NB4 (cell line): Measurements from ENCODE around the gene LRRC72.

Source experiments
- DNase-seq: peaks from one replicate; pipeline ENCODE4 v3.0.0; 2010; ENCODE audit warnings: low read depth
- H3K4me3 ChIP-seq: one replicate; pipeline ENCODE4 v1.5.1; 2011; ENCODE audit warnings: mild to moderate bottlenecking, low read depth, low read length, moderate library complexity
- MYC ChIP-seq: IDR thresholded peaks from 2 replicates; pipeline ENCODE4 v1.6.1; 2011; ENCODE audit warnings: low read depth, low read length
- POLR2A ChIP-seq: IDR thresholded peaks from 2 replicates; pipeline ENCODE4 v1.6.1; 2011; ENCODE audit warnings: mild to moderate bottlenecking; ENCODE audit not compliant: insufficient read length; ENCODE audit errors: extremely low read depth
- TF ChIP-seq, protein P1 (sequence below): IDR thresholded peaks from one replicate; pipeline ENCODE4 v1.5.1; 2012; ENCODE audit warnings: low read depth, low read length
- TF ChIP-seq, protein P2 (sequence below): IDR thresholded peaks from 2 replicates; pipeline ENCODE4 v1.6.1; 2011; ENCODE audit warnings: low read depth, low read length

The LRRC72 gene

DNA sequence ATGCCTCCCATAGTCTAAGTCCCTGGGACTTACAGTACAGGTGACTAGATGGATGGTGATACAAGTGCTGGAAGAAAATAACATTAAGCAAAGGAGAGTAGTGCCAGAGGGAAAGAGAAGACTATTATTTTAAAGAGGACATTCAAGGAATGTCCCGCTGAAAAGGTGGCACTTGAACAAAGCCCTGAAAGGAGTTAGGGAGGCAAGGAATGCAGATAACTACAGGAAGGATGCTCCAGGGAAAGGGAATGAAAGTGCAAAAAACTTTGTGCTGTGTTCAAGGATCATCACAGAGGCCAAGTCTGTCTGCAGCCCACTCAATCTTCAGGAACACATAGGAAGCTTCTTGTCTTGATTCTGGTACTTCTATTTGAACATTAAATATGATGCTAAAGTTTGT is 104.0 kb downstream of the LRRC72 start:
- DNase-seq: no peak

More for the DNA sequence above, 104.0 kb downstream of the LRRC72 start:
- H3K4me3 ChIP-seq: no peak overlapping the region
- TF ChIP-seq, protein P1, sequence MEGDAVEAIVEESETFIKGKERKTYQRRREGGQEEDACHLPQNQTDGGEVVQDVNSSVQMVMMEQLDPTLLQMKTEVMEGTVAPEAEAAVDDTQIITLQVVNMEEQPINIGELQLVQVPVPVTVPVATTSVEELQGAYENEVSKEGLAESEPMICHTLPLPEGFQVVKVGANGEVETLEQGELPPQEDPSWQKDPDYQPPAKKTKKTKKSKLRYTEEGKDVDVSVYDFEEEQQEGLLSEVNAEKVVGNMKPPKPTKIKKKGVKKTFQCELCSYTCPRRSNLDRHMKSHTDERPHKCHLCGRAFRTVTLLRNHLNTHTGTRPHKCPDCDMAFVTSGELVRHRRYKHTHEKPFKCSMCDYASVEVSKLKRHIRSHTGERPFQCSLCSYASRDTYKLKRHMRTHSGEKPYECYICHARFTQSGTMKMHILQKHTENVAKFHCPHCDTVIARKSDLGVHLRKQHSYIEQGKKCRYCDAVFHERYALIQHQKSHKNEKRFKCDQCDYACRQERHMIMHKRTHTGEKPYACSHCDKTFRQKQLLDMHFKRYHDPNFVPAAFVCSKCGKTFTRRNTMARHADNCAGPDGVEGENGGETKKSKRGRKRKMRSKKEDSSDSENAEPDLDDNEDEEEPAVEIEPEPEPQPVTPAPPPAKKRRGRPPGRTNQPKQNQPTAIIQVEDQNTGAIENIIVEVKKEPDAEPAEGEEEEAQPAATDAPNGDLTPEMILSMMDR: no peak
- TF ChIP-seq, protein P2, sequence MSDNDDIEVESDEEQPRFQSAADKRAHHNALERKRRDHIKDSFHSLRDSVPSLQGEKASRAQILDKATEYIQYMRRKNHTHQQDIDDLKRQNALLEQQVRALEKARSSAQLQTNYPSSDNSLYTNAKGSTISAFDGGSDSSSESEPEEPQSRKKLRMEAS: no peak
- TF ChIP-seq POLR2A (no peak), MYC (no peak)
